GM18520 (cell line): ENCODE data around the gene PPOX.

ENCODE experiments used
- ATAC-seq: cut with Tn5 transposase; IDR thresholded peaks from one replicate; pipeline ENCODE4 v1.9.1; 2021; ENCODE audit not compliant: unreplicated experiment

Gene PPOX

GRCh38 chr1:161165742-161166668 is at the start of gene PPOX:
Gene PPOX, plus strand, starts transcription at chr1:161166426. Its CDS starts 422 bp downstream, at chr1:161166848.
- ATAC-seq = peak; percentile 90

- ATAC-seq = peak; percentile 60
Observed at GRCh38 chr1:161117759-161118581, 48.3 kb upstream of the PPOX start, which contains the start of the genes NIT1 and PFDN2. Gene NIT1, plus strand, starts transcription at chr1:161118105. Its CDS starts 72 bp downstream, at chr1:161118177. Gene PFDN2, minus strand, starts transcription at chr1:161118037. Its CDS starts 11 bp downstream, at chr1:161118026.

GRCh38 chr1:161119092-161119903 is 46.9 kb upstream of the PPOX start:
- ATAC-seq = no peak

- no peak for ATAC-seq
Observed at GRCh38 chr1:161121042-161121650, 45.1 kb upstream of the PPOX start.

- ATAC-seq = no peak
Observed at GRCh38 chr1:161121834-161122233, 44.4 kb upstream of the PPOX start.

- no peak for ATAC-seq
Observed at GRCh38 chr1:161122967-161123366, 43.3 kb upstream of the PPOX start.

- no peak for ATAC-seq
Observed at GRCh38 chr1:161127649-161128048, 38.6 kb upstream of the PPOX start.

- ATAC-seq = no peak
Observed at GRCh38 chr1:161128591-161129420, 37.4 kb upstream of the PPOX start.

GRCh38 chr1:161130266-161130665 is 36.0 kb upstream of the PPOX start:
- no peak for ATAC-seq

GRCh38 chr1:161131523-161132409 is 34.5 kb upstream of the PPOX start:
- no peak for ATAC-seq

- ATAC-seq = peak; percentile 89
Observed at GRCh38 chr1:161132410-161133219, 33.6 kb upstream of the PPOX start, which contains the start of gene DEDD. Gene DEDD, minus strand, starts transcription at chr1:161132667. Its CDS starts 8,205 bp downstream, at chr1:161124462.

GRCh38 chr1:161133220-161133740 is 32.9 kb upstream of the PPOX start:
- no peak for ATAC-seq

GRCh38 chr1:161137881-161138280 is 28.3 kb upstream of the PPOX start:
- no peak for ATAC-seq

- ATAC-seq = no peak
Observed at GRCh38 chr1:161138431-161138830, 27.8 kb upstream of the PPOX start.

- ATAC-seq = no peak
Observed at GRCh38 chr1:161139766-161140165, 26.5 kb upstream of the PPOX start.

GRCh38 chr1:161140755-161141400 is 25.3 kb upstream of the PPOX start:
- ATAC-seq = no peak

GRCh38 chr1:161145832-161146231 is 20.4 kb upstream of the PPOX start:
- ATAC-seq = no peak
